Motor neuron (in vitro differentiated cells): ENCODE data around the gene PTPRN. TPM values are rescaled to one million over a fixed set of nuclear protein-coding genes. Genes with fewer than 3 reads are reported as not detected.

Experiments used
- ATAC-seq, 8 experiments: fragments of 200-7000 bp; cut with Tn5 transposase; replicated peaks in 6 of 8; 2 replicates each; pipeline ENCODE4 v1.8.0; 2021; ENCODE audit warnings: mild to moderate bottlenecking in 8 of 8, moderate library complexity in 8 of 8
- H3K27ac ChIP-seq, 2 donors: fragments of 250-450 bp; sonication (Bioruptor Pico); 2 replicates each; pipeline ENCODE4 v1.9.0; 2021; ENCODE audit warnings: antibody characterized with exemption in 2 of 2, mild to moderate bottlenecking in 2 of 2, moderate library complexity in 1 of 2
- H3K4me1 ChIP-seq, 2 donors: fragments of 250-450 bp; sonication (Bioruptor Pico); replicated peaks in 1 of 2; 2 replicates each; pipeline ENCODE4 v1.6.1; 2021; ENCODE audit warnings: antibody characterized with exemption in 2 of 2, mild to moderate bottlenecking in 2 of 2, moderate library complexity in 1 of 2
- H3K4me3 ChIP-seq, 5 donors: fragments of 250-450 bp; sonication (Bioruptor Pico); 2 replicates each; pipeline ENCODE4 v1.9.0; 2021; ENCODE audit warnings: antibody characterized with exemption in 5 of 5, mild to moderate bottlenecking in 5 of 5, moderate library complexity in 4 of 5
- WGBS, 10 experiments: fragments of 450-650 bp; shearing (Covaris generic); methylation state at CpG; one replicate each; pipeline ENCODE4 v1.0.0; 2022; 5-methylcytosine and 5-hydroxymethylcytosine counted together
- in situ Hi-C, 9 experiments: fragments of 400-800 bp; cut with MboI; loops; one replicate each; pipeline ENCODE4 v1.15.0; 2021; ENCODE audit warnings: low sequenced_read_pairs in 9 of 9, low pct_unique_long_range_greater_than_20kb in 2 of 9; ENCODE audit not compliant: unreplicated experiment in 9 of 9
- total RNA-seq, 8 experiments: library from RNA; unstranded; fragments of 300-600 nt; gene quantifications; 2 replicates each; pipeline versions ENCODE4 v1.2.3 to v1.2.4, GENCODE V29; 2022

The PTPRN gene
- 100 to 1,000 TPM in 1 of 8 experiments, 10 to 100 TPM in 4, 1 to 10 TPM in 1, under 1 TPM in 2; 0.92 to 159 (median 15.3) TPM for total RNA-seq

- H3K4me3 ChIP-seq: peak within 1 kb of the TSS; percentile 44 to 66 (median 57)
- peak within 1 kb of the TSS; percentile 47 to 56 for H3K27ac ChIP-seq
- in situ Hi-C loops: no loop called here
- WGBS, 10 experiments: 0 to 13% (median 0%) methylated on average over 1 to 14 of the region's 37 CpGs; no CpG with 5 or more reads in 6 of the 10 experiments
- ATAC-seq: peak in 5 of 8 experiments; percentile 75 to 86 (median 76)
- no peaks in the 10 kb centered on the region for H3K4me1 ChIP-seq
Observed at GRCh38 chr2:219309278-219309677, at the start of gene PTPRN. PTPRN (minus strand) TSS chr2:219309401; CDS start chr2:219309332, 69 bp downstream.

- ATAC-seq: peak; percentile 16 to 78 (median 72)
- in situ Hi-C loops: no loop called here
- WGBS, 10 experiments: 0 to 60% (median 11%) methylated on average over 2 to 17 of the region's 66 CpGs; no CpG with 5 or more reads in 5 of the 10 experiments
- no peak overlapping the region for H3K27ac ChIP-seq
- H3K4me1 ChIP-seq: no peaks in the 10 kb centered on the region
- H3K4me3 ChIP-seq: peak overlapping the region in 3 of 5 donors; percentile 10 to 23 (median 11)
Observed at GRCh38 chr2:219358170-219359075, 49.2 kb upstream of the PTPRN start.

GRCh38 chr2:219356834-219357233 is 47.6 kb upstream of the PTPRN start:
- ATAC-seq: no peak
- in situ Hi-C loops: no loop called here
- H3K27ac ChIP-seq: no peak overlapping the region
- no peaks in the 10 kb centered on the region for H3K4me1 ChIP-seq
- H3K4me3 ChIP-seq: no peak overlapping the region
- WGBS, 10 experiments: 0 to 29% (median 25%) methylated on average over 1 of the region's 1 CpG; no CpG with 5 or more reads in 7 of the 10 experiments

GRCh38 chr2:219354582-219354981 is 45.4 kb upstream of the PTPRN start:
- in situ Hi-C loops: no loop called here

GRCh38 chr2:219353129-219353528 is 43.9 kb upstream of the PTPRN start:
- in situ Hi-C loops: no loop called here
- Histone ChIP-seq H3K27ac (no peak overlapping the region), H3K4me3 (no peak overlapping the region), H3K4me1 (peaks cover 10 to 18% of the 10 kb centered on the region in 2 donors)
- 0 to 100% (median 62%) methylated on average over 1 to 4 of the region's 5 CpGs; no CpG with 5 or more reads in 3 of the 10 experiments for WGBS, 10 experiments
- ATAC-seq: no peak

More at GRCh38 chr2:219354582-219354981, 45.4 kb upstream of the PTPRN start:
- Histone ChIP-seq H3K4me3 (no peak overlapping the region), H3K27ac (no peak overlapping the region), H3K4me1 (peaks cover 10 to 18% of the 10 kb centered on the region in 2 donors)
- no peak for ATAC-seq
- 20 to 60% (median 50%) methylated on average over 1 to 2 of the region's 4 CpGs; no CpG with 5 or more reads in 6 of the 10 experiments for WGBS, 10 experiments

- H3K27ac ChIP-seq: no peak overlapping the region
- in situ Hi-C loops: no loop called here
- 8 to 60% (median 20%) methylated on average over 1 to 5 of the region's 5 CpGs; no CpG with 5 or more reads in 4 of the 10 experiments for WGBS, 10 experiments
- H3K4me3 ChIP-seq: no peak overlapping the region
- peaks cover 10 to 18% of the 10 kb centered on the region in 2 donors for H3K4me1 ChIP-seq
- peak; percentile 48 to 81 (median 66) for ATAC-seq
Observed at GRCh38 chr2:219352448-219353023, 43.3 kb upstream of the PTPRN start.

- 0 to 50% (median 0%) methylated on average over 1 to 2 of the region's 4 CpGs; no CpG with 5 or more reads in 5 of the 10 experiments for WGBS, 10 experiments
- peak overlapping the region in 1 of 2 donors; percentile 63 for H3K27ac ChIP-seq
- in situ Hi-C loops: no loop called here
- H3K4me1 ChIP-seq: peaks cover 10 to 18% of the 10 kb centered on the region in 2 donors
- ATAC-seq: peak; percentile 43 to 97 (median 93)
- H3K4me3 ChIP-seq: no peak overlapping the region
Observed at GRCh38 chr2:219350710-219351221, 41.6 kb upstream of the PTPRN start.

GRCh38 chr2:219350215-219350614 is 41.0 kb upstream of the PTPRN start:
- Histone ChIP-seq H3K4me3 (no peak overlapping the region), H3K4me1 (peaks cover 10 to 18% of the 10 kb centered on the region in 2 donors), H3K27ac (peak overlapping the region in 1 of 2 donors; percentile 63)
- in situ Hi-C loops: no loop called here
- 43 to 100% (median 80%) methylated on average over 1 of the region's 3 CpGs; no CpG with 5 or more reads in 7 of the 10 experiments for WGBS, 10 experiments
- no peak for ATAC-seq

GRCh38 chr2:219344751-219345430 is 35.7 kb upstream of the PTPRN start:
- Histone ChIP-seq H3K27ac (no peak overlapping the region), H3K4me3 (no peak overlapping the region), H3K4me1 (peaks cover 0 to 3% of the 10 kb centered on the region in 2 donors)
- in situ Hi-C loops: no loop called here
- peak in 3 of 8 experiments; percentile 25 to 71 (median 66) for ATAC-seq
- whole genome bisulfite sequencing, 10 experiments: 52 to 92% (median 65%) methylated on average over 2 to 6 of the region's 6 CpGs; no CpG with 5 or more reads in 3 of the 10 experiments

GRCh38 chr2:219335373-219335786 is 26.2 kb upstream of the PTPRN start:
- 0 to 48% (median 31%) methylated on average over 1 to 5 of the region's 5 CpGs; no CpG with 5 or more reads in 2 of the 10 experiments for WGBS, 10 experiments
- H3K27ac ChIP-seq: no peak overlapping the region
- peaks cover 0 to 4% of the 10 kb centered on the region in 2 donors for H3K4me1 ChIP-seq
- ATAC-seq: peak in 7 of 8 experiments; percentile 25 to 87 (median 86)
- H3K4me3 ChIP-seq: no peak overlapping the region
- in situ Hi-C loops: no loop called here

GRCh38 chr2:219334076-219334475 is 24.9 kb upstream of the PTPRN start:
- in situ Hi-C loops: no loop called here
- 60 to 100% (median 86%) methylated on average over 1 to 2 of the region's 2 CpGs; no CpG with 5 or more reads in 2 of the 10 experiments for WGBS, 10 experiments
- no peak for ATAC-seq
- no peak overlapping the region for H3K27ac ChIP-seq
- peaks cover 0 to 4% of the 10 kb centered on the region in 2 donors for H3K4me1 ChIP-seq
- H3K4me3 ChIP-seq: no peak overlapping the region

- in situ Hi-C loops: no loop called here
- Histone ChIP-seq H3K4me3 (peak within 1 kb of the TSS in 2 of 5 donors; percentile 10 to 18), H3K27ac (no peak within 1 kb of the TSS), H3K4me1 (peaks cover 0 to 4% of the 10 kb centered on the region in 2 donors)
- 0 to 17% (median 5%) methylated on average over 1 to 2 of the region's 24 CpGs; no CpG with 5 or more reads in 6 of the 10 experiments for WGBS, 10 experiments
- peak in 5 of 8 experiments; percentile 16 to 34 (median 31) for ATAC-seq
Observed at GRCh38 chr2:219332542-219332941, 23.3 kb upstream of the PTPRN start, which contains the start of gene RESP18. RESP18 (minus strand) TSS chr2:219332744.
